RWPE2 (cell line): ENCODE measurements around the gene STAT1.

Experiments used
- ATAC-seq: fragments of 200-7000 bp; cut with Tn5 transposase; 3 replicates; pipeline ENCODE4 v1.9.1; 2021; ENCODE audit warnings: low read depth
- DNase-seq: peaks from one replicate; pipeline ENCODE4 v3.0.0-alpha.2; 2020; ENCODE audit warnings: low spot score
- H3K27ac ChIP-seq: fragments of 450-650 bp; 2 replicates; pipeline ENCODE4 v1.5.1; 2017; ENCODE audit warnings: mild to moderate bottlenecking; ENCODE audit not compliant: poor library complexity, severe bottlenecking
- H3K27me3 ChIP-seq: fragments of 250-450 bp; sonication (Bioruptor Pico); 2 replicates; pipeline ENCODE4 v1.5.1; 2021; ENCODE audit warnings: mild to moderate bottlenecking, moderate library complexity; ENCODE audit not compliant: insufficient read depth, poor library complexity, severe bottlenecking
- H3K36me3 ChIP-seq: fragments of 250-450 bp; sonication (Bioruptor Pico); 2 replicates; pipeline ENCODE4 v1.5.1; 2020; ENCODE audit warnings: low read depth, mild to moderate bottlenecking, moderate library complexity
- H3K4me1 ChIP-seq: fragments of 250-450 bp; sonication (Bioruptor Pico); 2 replicates; pipeline ENCODE4 v1.5.1; 2021; ENCODE audit warnings: mild to moderate bottlenecking, moderate library complexity; ENCODE audit not compliant: insufficient read depth, poor library complexity, severe bottlenecking
- H3K4me3 ChIP-seq: fragments of 250-450 bp; sonication (Bioruptor Pico); 2 replicates; pipeline ENCODE4 v1.5.1; 2021; ENCODE audit warnings: mild to moderate bottlenecking, moderate library complexity; ENCODE audit not compliant: severe bottlenecking
- H3K9me3 ChIP-seq: fragments of 250-450 bp; sonication (Bioruptor Pico); 2 replicates; pipeline ENCODE4 v1.5.1; 2021; ENCODE audit warnings: mild to moderate bottlenecking, moderate library complexity; ENCODE audit not compliant: severe bottlenecking
- CTCF ChIP-seq: fragments of 450-650 bp; IDR thresholded peaks from one replicate; pipeline ENCODE4 v1.5.1; 2017; ENCODE audit warnings: mild to moderate bottlenecking, moderate library complexity; ENCODE audit not compliant: poor library complexity, severe bottlenecking

The STAT1 gene

GRCh38 chr2:190938771-190939335, 75.1 kb downstream of the STAT1 start:
- no peak for ATAC-seq
- TF ChIP-seq CTCF, result no peak
- H3K27me3 ChIP-seq, result no peaks in the 10 kb centered on the region
- H3K27ac ChIP-seq, result no peak overlapping the region
- no peak for DNase-seq
- no peaks in the 10 kb centered on the region for H3K9me3 ChIP-seq
- no peak overlapping the region for H3K4me3 ChIP-seq
- H3K36me3 ChIP-seq, result peaks cover 37% of the 10 kb centered on the region
- H3K4me1 ChIP-seq, result no peaks in the 10 kb centered on the region

DNA sequence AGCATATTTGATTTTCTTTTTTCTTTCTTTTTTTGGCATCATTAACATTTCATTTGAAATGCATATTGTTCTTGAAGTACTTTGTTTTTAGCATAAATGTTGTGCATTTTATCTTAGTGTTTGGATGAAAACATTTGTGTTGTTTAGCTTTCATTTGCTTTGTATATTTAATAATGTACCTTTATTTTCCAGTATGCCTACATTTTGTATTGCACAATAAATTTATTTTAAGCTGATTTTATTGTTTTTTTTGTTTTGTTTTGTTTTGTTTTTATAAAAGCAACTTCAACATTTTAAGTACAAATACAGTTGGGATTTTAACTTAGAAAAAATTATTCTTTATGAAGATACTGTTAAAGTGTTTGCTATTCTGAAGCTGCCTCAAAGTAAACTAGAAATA, 78.9 kb downstream of the STAT1 start:
- H3K36me3 ChIP-seq, result peaks cover 75% of the 10 kb centered on the region
- no peak overlapping the region for H3K27ac ChIP-seq
- H3K4me1 ChIP-seq, result no peaks in the 10 kb centered on the region
- TF ChIP-seq CTCF, result no peak
- H3K9me3 ChIP-seq, result no peaks in the 10 kb centered on the region
- ATAC-seq, result no peak
- no peak for DNase-seq
- H3K4me3 ChIP-seq, result no peak overlapping the region
- H3K27me3 ChIP-seq, result no peaks in the 10 kb centered on the region

DNA sequence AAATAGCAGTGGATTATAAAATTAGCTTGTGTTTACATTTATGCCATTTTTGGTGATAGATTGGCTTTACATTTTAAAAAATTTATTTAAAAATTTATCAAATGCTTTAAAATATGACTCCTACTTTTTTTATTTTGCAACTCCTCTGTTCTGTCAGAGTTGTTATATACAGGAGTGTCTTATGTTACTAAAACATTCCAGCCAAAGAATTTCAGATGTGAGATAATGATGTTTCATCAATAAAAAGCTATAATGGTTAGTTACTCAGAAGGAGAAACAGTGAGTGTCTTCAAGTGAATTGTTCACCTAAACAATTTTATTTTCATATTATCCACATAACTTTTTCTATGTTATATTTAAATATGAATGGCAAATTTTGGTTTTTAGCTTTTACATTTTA, 80.6 kb downstream of the STAT1 start:
- H3K4me3 ChIP-seq, result no peak overlapping the region
- no peak for TF ChIP-seq CTCF
- H3K27ac ChIP-seq, result no peak overlapping the region
- no peaks in the 10 kb centered on the region for H3K9me3 ChIP-seq
- ATAC-seq, result no peak
- DNase-seq, result no peak
- H3K27me3 ChIP-seq, result no peaks in the 10 kb centered on the region
- H3K36me3 ChIP-seq, result peaks cover 82% of the 10 kb centered on the region
- no peaks in the 10 kb centered on the region for H3K4me1 ChIP-seq

DNA sequence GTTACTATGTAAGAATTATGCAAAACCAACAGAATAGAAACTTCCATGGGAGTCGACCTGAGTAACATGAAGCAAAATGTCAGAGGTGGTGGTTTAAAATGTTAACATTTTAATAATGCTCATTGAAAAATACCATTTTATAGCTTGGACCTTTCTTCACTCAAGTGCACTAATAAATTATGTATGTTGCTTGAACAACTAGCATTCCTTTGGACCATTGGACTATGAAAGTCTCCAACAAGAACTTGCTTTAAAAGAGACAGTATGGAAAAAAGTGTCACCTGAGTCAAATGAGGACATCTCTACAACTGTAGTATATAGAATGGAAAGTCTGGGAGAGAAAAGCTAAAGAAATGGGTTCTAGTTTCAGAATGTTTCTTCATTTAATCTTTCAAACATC, 81.5 kb downstream of the STAT1 start:
- no peaks in the 10 kb centered on the region for H3K9me3 ChIP-seq
- H3K36me3 ChIP-seq, result peaks cover 91% of the 10 kb centered on the region
- TF ChIP-seq CTCF, result no peak
- H3K4me1 ChIP-seq, result no peaks in the 10 kb centered on the region
- DNase-seq (no peak), ATAC-seq (no peak)
- H3K4me3 ChIP-seq, result no peak overlapping the region
- no peaks in the 10 kb centered on the region for H3K27me3 ChIP-seq
- H3K27ac ChIP-seq, result no peak overlapping the region

- Histone ChIP-seq H3K27me3 (no peaks in the 10 kb centered on the region), H3K36me3 (peaks cover 96% of the 10 kb centered on the region), H3K9me3 (no peaks in the 10 kb centered on the region), H3K4me3 (no peak overlapping the region), H3K4me1 (no peaks in the 10 kb centered on the region), H3K27ac (no peak overlapping the region)
- ATAC-seq, result no peak
- no peak for DNase-seq
- TF ChIP-seq CTCF, result no peak
Observed at GRCh38 chr2:190930411-190930810, 83.6 kb downstream of the STAT1 start.
